GM13976 (cell line): ENCODE measurements around the gene DCC.

Experiments
- DNase-seq: peaks from one replicate; pipeline ENCODE4 v3.0.0; 2012; ENCODE audit warnings: low spot score
- CTCF ChIP-seq: IDR thresholded peaks from 2 replicates; pipeline ENCODE4 v1.5.1; 2012; ENCODE audit warnings: borderline replicate concordance, mild to moderate bottlenecking; ENCODE audit not compliant: insufficient read depth; ENCODE audit errors: extremely low read depth, missing control alignments, control extremely low read depth
- in situ Hi-C: fragments of 300-500 bp; cut with MboI; formaldehyde crosslinking; loops from one replicate; pipeline ENCODE4 v1.12.0; 2022; ENCODE audit warnings: low sequenced_read_pairs, mixed read lengths, inconsistent platforms; ENCODE audit not compliant: unreplicated experiment

Gene DCC

DNA sequence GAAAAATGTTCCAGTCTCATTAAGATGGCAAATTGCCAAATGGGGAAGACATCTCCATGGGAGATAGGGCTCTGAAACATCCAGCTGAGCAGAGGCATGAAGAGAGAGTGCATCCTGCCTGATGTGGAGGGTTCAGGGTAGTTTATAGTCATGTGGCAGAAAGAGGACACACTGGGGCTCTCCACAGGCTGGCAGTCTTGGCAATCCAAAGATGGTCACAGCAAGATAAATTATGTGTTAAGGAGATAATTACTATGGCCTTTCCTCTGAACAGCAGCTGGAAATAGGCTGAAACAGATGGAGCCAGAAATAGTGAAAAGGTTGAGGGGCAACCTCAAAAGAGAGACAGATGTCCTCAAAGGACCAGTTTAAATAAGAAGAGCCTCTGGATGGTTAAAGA, 97.2 kb downstream of the DCC start:
- no peak for TF ChIP-seq CTCF
- DNase-seq, result no peak
- in situ Hi-C loops, result no loop called here

DNA sequence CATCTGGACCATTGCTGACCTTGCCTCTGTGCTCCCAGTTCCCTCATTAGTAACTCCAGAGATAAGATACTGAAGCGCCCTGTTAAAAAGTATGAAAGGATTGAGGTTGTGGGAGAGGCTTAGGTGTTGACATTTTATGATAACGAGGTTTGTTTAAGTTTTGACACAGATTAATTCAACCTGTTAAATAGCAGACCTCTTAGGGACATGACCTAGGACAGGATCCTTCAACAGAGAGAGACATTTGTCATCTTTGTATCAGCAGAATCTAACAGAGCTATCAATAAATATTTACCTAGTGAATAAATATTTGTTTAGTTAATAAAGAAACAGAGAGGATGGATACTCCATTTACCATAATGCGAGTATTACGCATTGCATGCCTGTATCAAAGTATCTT, 99.5 kb downstream of the DCC start:
- in situ Hi-C loops, result no loop called here
- no peak for DNase-seq
- TF ChIP-seq CTCF, result no peak

GRCh38 chr18:52441794-52442193, 101.8 kb downstream of the DCC start:
- no peak for TF ChIP-seq CTCF
- DNase-seq, result no peak
- in situ Hi-C loops, result no loop called here

- no peak for DNase-seq
- TF ChIP-seq CTCF, result no peak
- in situ Hi-C loops, result no loop called here
Observed at GRCh38 chr18:52442686-52443085, 102.7 kb downstream of the DCC start.

DNA sequence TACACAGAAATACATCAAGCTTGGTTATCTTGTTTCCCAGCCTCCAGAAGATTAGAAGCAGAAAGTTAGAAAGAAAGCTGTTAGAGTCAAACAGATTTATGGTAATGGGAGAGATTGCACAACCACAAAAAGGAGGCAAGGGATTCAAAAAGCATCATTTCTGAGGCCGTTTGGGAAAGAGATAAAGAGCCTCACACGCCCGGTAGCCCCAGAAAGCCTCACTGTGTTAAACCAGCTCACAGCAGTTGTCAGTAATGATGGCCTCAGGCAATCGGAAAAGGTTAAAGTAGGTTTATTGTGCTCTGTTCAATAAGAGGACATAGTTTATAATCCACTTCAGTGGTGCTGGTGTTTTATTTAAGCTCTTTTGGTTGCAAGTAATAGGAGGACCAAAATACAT, 111.3 kb downstream of the DCC start:
- in situ Hi-C loops, result no loop called here
- DNase-seq, result no peak
- no peak for TF ChIP-seq CTCF

GRCh38 chr18:52451851-52452250, 111.9 kb downstream of the DCC start:
- no peak for TF ChIP-seq CTCF
- DNase-seq, result no peak
- in situ Hi-C loops, result no loop called here

DNA sequence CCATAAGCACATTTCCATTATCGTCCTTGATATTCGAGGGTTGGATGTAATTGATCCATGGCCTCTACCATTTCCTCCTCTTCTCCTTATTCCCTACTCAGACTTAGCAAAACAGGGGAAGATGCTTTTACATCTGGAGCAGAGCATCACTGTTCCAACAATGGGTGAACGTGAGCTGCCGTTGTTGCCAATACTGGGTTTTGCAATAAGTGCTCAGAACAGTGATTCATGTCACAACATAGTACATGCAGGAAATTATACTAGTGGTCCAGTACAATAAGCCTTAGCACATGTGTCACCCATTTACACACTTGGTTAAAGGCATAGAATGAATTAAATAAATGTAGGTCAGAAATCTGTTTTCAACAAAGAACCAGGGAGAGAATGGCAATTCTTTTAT, 112.4 kb downstream of the DCC start:
- DNase-seq, result no peak
- TF ChIP-seq CTCF, result no peak
- in situ Hi-C loops, result no loop called here
